Sigmoid colon (tissue), 4 donors: ENCODE data around the gene DAGLB.

Experiments
- EP300 ChIP-seq, 4 donors: sonication (generic); formaldehyde crosslinking; IDR thresholded peaks; one replicate each; pipeline ENCODE4 v1.6.1; 2017; ENCODE audit warnings: antibody characterized with exemption in 4 of 4
- POLR2A ChIP-seq, 2 donors: fragments of 450-650 bp; IDR thresholded peaks; one replicate each; pipeline ENCODE4 v1.6.1; 2016; ENCODE audit warnings: antibody characterized with exemption in 2 of 2, mild to moderate bottlenecking in 2 of 2, moderate library complexity in 2 of 2
- POLR2AphosphoS5 ChIP-seq, 4 donors: sonication (generic); formaldehyde crosslinking; IDR thresholded peaks; one replicate each; pipeline ENCODE4 v1.6.1; 2017; ENCODE audit warnings: antibody characterized with exemption in 4 of 4
- TF ChIP-seq, protein P1 (sequence below), 4 experiments: fragments of 450-650 bp in 3 of 4; fragments of 200-600 bp in 1 of 4; IDR thresholded peaks; one replicate each; pipeline ENCODE4 v1.5.1; 2016 to 2019; ENCODE audit warnings: antibody characterized with exemption in 4 of 4, mild to moderate bottlenecking in 3 of 4, moderate library complexity in 2 of 4

- TF ChIP-seq, protein P1, sequence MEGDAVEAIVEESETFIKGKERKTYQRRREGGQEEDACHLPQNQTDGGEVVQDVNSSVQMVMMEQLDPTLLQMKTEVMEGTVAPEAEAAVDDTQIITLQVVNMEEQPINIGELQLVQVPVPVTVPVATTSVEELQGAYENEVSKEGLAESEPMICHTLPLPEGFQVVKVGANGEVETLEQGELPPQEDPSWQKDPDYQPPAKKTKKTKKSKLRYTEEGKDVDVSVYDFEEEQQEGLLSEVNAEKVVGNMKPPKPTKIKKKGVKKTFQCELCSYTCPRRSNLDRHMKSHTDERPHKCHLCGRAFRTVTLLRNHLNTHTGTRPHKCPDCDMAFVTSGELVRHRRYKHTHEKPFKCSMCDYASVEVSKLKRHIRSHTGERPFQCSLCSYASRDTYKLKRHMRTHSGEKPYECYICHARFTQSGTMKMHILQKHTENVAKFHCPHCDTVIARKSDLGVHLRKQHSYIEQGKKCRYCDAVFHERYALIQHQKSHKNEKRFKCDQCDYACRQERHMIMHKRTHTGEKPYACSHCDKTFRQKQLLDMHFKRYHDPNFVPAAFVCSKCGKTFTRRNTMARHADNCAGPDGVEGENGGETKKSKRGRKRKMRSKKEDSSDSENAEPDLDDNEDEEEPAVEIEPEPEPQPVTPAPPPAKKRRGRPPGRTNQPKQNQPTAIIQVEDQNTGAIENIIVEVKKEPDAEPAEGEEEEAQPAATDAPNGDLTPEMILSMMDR (IDR thresholded peaks at IDR 0.05), result no peak
- TF ChIP-seq POLR2AphosphoS5 (IDR thresholded peaks at IDR 0.05), result no peak
- no peak for TF ChIP-seq POLR2A (IDR thresholded peaks at IDR 0.05)
- TF ChIP-seq EP300 (IDR thresholded peaks at IDR 0.05), result no peak
These were observed 37.6 kb downstream of the DAGLB start for GRCh38 chr7:6409944-6410693.
